ENCODE results near the gene WHRN.

WHRN gene

DNA sequence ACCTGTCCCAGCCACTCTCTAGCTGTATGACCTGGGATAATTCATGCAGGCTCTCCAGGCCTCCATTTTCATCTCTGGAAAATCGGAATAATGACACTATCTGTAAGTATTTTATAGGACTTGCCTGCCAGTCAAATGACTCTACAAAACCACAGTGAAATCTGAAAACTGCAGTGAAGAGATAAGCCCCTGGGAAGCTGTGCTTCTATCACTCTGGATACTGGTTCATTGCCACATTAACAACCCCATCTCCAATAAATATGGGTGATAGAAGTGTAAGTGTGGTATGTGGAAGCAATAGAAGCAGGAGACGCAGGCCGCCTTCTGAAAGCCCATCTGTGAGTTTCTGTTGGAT lies 31.8 kb downstream of the WHRN start:
- no peak for DNase-seq (ENCODE audit: extremely low spot score)
- ChIA-PET POLR2A (no interaction called here), CTCF (interaction anchor here (0.9 kb wide), 1 partner anchor 68 kb away, joined by 7 read pairs; no protein-coding TSS in a partner anchor)
- no peak for TF ChIP-seq FOXK2 (IDR thresholded peaks at IDR 0.05)
- no peak for TF ChIP-seq BHLHE40 (IDR thresholded peaks at IDR 0.05; ENCODE audit: borderline replicate concordance)
- TF ChIP-seq ELF4 (IDR thresholded peaks at IDR 0.05) = no peak
- no peak for TF ChIP-seq ARNT (IDR thresholded peaks at IDR 0.05)
- no peak for TF ChIP-seq PKNOX1 (IDR thresholded peaks at IDR 0.05)
- TF ChIP-seq NFRKB (IDR thresholded peaks at IDR 0.05) = no peak
- no peak for TF ChIP-seq FOXM1 (IDR thresholded peaks at IDR 0.05; ENCODE audit: borderline replicate concordance)
- TF ChIP-seq HDGF (IDR thresholded peaks at IDR 0.05; ENCODE audit: borderline replicate concordance) = no peak
- no peak for TF ChIP-seq LEF1 (IDR thresholded peaks at IDR 0.05; ENCODE audit: borderline replicate concordance)
- TF ChIP-seq SUZ12 (IDR thresholded peaks at IDR 0.05) = no peak

- no peak for DNase-seq (ENCODE audit: extremely low spot score)
- ChIA-PET CTCF (interaction anchor here (0.9 kb wide), 1 partner anchor 68 kb away, joined by 7 read pairs; no protein-coding TSS in a partner anchor), POLR2A (no interaction called here)
- TF ChIP-seq L3MBTL2 (conservative IDR thresholded peaks at IDR 0.05) = no peak
- TF ChIP-seq ARNT (IDR thresholded peaks at IDR 0.05) = no peak
- TF ChIP-seq HDGF (IDR thresholded peaks at IDR 0.05; ENCODE audit: borderline replicate concordance) = no peak
- no peak for TF ChIP-seq LEF1 (IDR thresholded peaks at IDR 0.05; ENCODE audit: borderline replicate concordance)
- no peak for TF ChIP-seq SP1 (IDR thresholded peaks at IDR 0.05)
- TF ChIP-seq CTBP1 (IDR thresholded peaks at IDR 0.05; ENCODE audit: borderline replicate concordance) = no peak
- TF ChIP-seq PKNOX1 (IDR thresholded peaks at IDR 0.05) = no peak
- no peak for TF ChIP-seq TARDBP (IDR thresholded peaks at IDR 0.05)
- TF ChIP-seq BHLHE40 (IDR thresholded peaks at IDR 0.05; ENCODE audit: borderline replicate concordance) = no peak
- no peak for TF ChIP-seq ZNF384 (IDR thresholded peaks at IDR 0.05)
- TF ChIP-seq NFRKB (IDR thresholded peaks at IDR 0.05) = no peak
- no peak for TF ChIP-seq ELF4 (IDR thresholded peaks at IDR 0.05)
Measured at GRCh38 chr9:114472765-114473446, 32.4 kb downstream of the WHRN start.

GRCh38 chr9:114471157-114471556 lies 34.1 kb downstream of the WHRN start:
- POLR2A ChIA-PET = no interaction called here
- CTCF ChIA-PET = no interaction called here
- DNase-seq (ENCODE audit: extremely low spot score) = no peak
- TF ChIP-seq FOXA1 (IDR thresholded peaks at IDR 0.05) (no peak), SUZ12 (IDR thresholded peaks at IDR 0.05) (no peak), HDGF (IDR thresholded peaks at IDR 0.05; ENCODE audit: borderline replicate concordance) (no peak), SP1 (IDR thresholded peaks at IDR 0.05) (no peak), ELF4 (IDR thresholded peaks at IDR 0.05) (no peak), FOXM1 (IDR thresholded peaks at IDR 0.05; ENCODE audit: borderline replicate concordance) (no peak), L3MBTL2 (conservative IDR thresholded peaks at IDR 0.05) (no peak), PKNOX1 (IDR thresholded peaks at IDR 0.05) (no peak), CTBP1 (IDR thresholded peaks at IDR 0.05; ENCODE audit: borderline replicate concordance) (no peak), BHLHE40 (IDR thresholded peaks at IDR 0.05; ENCODE audit: borderline replicate concordance) (no peak), ZNF384 (IDR thresholded peaks at IDR 0.05) (no peak), ARNT (IDR thresholded peaks at IDR 0.05) (no peak), LEF1 (IDR thresholded peaks at IDR 0.05; ENCODE audit: borderline replicate concordance) (no peak), NFRKB (IDR thresholded peaks at IDR 0.05) (no peak), FOXK2 (IDR thresholded peaks at IDR 0.05) (no peak), TARDBP (IDR thresholded peaks at IDR 0.05) (no peak)

DNA sequence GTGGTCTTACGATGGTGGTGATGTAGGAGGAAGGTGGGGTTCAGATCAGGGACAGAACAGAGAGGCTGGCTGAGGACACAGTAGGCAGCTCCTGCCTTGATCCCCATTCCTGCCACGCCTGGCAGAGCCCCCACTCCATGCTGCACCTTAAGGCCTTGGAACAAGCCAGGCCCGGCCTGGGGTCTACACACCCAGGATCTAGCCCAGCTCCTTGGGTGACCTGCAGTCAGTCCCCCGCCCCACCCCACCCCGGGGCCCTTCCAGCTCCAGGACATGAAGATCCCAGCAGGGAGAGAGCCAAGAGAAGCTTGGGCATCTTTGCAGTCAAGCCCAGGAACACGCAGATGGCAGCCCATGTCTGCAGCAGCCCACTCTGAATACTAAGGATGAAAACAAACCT lies 34.7 kb downstream of the WHRN start:
- no peak for DNase-seq (ENCODE audit: extremely low spot score)

DNA sequence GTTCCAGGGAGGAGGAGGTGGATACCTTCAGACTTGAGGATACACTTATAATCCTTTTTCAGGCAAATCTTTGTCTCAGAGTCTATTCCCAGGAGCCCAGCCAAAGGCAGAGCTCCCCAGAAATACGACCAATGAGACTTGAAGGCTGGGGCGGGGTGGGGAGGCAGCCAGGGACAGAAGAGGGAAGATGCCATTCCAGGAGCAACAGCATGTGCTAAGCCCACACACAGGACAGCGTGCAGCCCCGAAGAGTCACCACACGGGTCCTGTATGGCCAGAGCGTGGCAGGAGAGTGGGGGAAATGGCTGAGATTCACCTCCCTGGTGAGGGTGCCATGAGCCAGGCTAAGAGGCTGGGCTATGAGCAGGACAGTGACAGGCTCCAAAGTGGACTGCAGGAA lies 35.2 kb downstream of the WHRN start:
- ChIA-PET POLR2A (no interaction called here), CTCF (no interaction called here)
- no peak for TF ChIP-seq HDGF (IDR thresholded peaks at IDR 0.05; ENCODE audit: borderline replicate concordance)
- DNase-seq (ENCODE audit: extremely low spot score) = no peak

More for the DNA sequence above, 34.7 kb downstream of the WHRN start:
- CTCF ChIA-PET = no interaction called here
- POLR2A ChIA-PET = no interaction called here
- no peak for TF ChIP-seq ZNF384 (IDR thresholded peaks at IDR 0.05)
- TF ChIP-seq L3MBTL2 (conservative IDR thresholded peaks at IDR 0.05) = no peak
- no peak for TF ChIP-seq BHLHE40 (IDR thresholded peaks at IDR 0.05; ENCODE audit: borderline replicate concordance)
- no peak for TF ChIP-seq SUZ12 (IDR thresholded peaks at IDR 0.05)
- no peak for TF ChIP-seq FOXK2 (IDR thresholded peaks at IDR 0.05)
- TF ChIP-seq ARNT (IDR thresholded peaks at IDR 0.05) = no peak
- TF ChIP-seq PKNOX1 (IDR thresholded peaks at IDR 0.05) = no peak
- no peak for TF ChIP-seq ELF4 (IDR thresholded peaks at IDR 0.05)
- no peak for TF ChIP-seq HDGF (IDR thresholded peaks at IDR 0.05; ENCODE audit: borderline replicate concordance)

Data from HEK293T (cell line).